ENCODE results near the gene DEPDC1B. TPM values are rescaled to one million over a fixed set of nuclear protein-coding genes. Genes with fewer than 3 reads are reported as not detected.
"Not testable (repeated sequence)": the region's sequence is repeated elsewhere in the genome, so short reads cannot be mapped to it uniquely, and the experiment has no call there.

DEPDC1B gene
- total RNA-seq, 1 donor from 2014 or later = 21.2 TPM

DNA sequence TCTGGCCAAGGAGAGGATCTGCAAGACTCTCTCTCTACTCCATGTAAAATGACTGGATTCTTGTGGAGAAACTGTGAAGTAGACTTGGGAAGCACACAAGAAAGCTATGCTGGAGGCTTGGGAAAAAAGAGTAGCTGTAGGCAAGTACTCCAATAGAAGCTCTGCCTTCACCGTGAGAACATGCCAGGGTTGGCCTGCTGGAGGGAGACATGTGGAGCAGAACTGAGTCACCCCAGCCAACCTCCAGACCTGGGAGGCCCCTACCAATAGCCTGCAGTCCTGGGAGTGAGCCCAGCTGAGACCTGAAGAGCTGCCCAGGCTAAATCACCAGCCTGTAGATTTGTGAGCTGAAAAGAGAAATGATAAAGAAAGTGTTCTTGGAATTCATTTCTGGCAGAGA lies 66.6 kb downstream of the DEPDC1B start:
- Mint-ChIP-seq H3K36me3 (ENCODE audit: low read depth) (peaks cover 42% of the 10 kb centered on the region), H3K4me1 (ENCODE audit: low read depth) (no peaks in the 10 kb centered on the region), H3K27me3 (ENCODE audit: insufficient read depth) (no peaks in the 10 kb centered on the region), H3K9me3 (peaks cover 3% of the 10 kb centered on the region), H3K27ac (no peak overlapping the region), H3K4me3 (no peak overlapping the region)
- intact Hi-C loops (cut with micrococcal nuclease) = no loop called here
- DNase-seq (ENCODE audit: low spot score) = no peak

DNA sequence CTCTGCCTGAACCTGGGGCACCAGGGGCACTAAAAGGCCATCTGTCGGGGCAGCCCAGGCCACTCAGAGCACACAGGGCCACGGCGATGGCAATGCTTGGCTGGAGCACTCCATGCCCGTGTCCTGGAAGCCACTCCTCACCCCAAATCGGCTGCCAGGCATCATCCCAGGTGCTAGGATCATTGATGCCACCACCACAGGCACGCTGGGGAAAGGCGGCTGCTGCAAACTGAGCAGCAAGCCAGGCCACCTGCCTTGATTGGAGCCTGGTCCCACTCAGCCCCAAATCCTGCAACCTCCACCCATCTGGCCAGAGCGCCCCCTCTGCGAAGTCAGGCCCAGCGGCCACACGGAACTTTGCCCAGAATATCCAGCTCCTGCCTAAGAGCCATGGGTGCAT lies 67.8 kb downstream of the DEPDC1B start:
- H3K9me3 Mint-ChIP-seq = peaks cover 3% of the 10 kb centered on the region
- DNase-seq (ENCODE audit: low spot score) = no peak
- H3K27ac Mint-ChIP-seq = no peak overlapping the region
- intact Hi-C loops (cut with micrococcal nuclease) = no loop called here
- no peaks in the 10 kb centered on the region for H3K4me1 Mint-ChIP-seq (ENCODE audit: low read depth)
- no peak overlapping the region for H3K4me3 Mint-ChIP-seq
- H3K27me3 Mint-ChIP-seq (ENCODE audit: insufficient read depth) = no peaks in the 10 kb centered on the region
- peaks cover 37% of the 10 kb centered on the region for H3K36me3 Mint-ChIP-seq (ENCODE audit: low read depth)

DNA sequence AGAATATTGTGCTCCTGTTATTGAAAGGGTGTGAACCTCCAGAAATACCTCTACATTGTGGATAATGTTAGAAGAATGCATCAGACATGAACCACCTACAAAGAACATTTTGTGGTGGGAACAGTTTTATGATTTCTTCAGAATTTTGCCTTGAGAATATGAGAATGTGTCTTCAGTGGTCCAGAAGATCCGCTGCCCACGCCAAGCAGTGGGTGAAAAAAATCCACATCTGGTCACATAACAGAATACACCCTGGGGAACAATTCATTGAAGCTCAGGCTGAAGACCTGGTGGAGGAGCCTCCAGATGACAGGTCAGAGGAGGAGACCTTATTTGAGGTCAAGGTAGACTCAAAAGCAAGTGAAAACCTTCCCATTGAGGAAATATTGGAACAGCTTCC lies 69.1 kb downstream of the DEPDC1B start:
- H3K9me3 Mint-ChIP-seq = peaks cover under 1% of the 10 kb centered on the region
- no peak overlapping the region for H3K27ac Mint-ChIP-seq

DNA sequence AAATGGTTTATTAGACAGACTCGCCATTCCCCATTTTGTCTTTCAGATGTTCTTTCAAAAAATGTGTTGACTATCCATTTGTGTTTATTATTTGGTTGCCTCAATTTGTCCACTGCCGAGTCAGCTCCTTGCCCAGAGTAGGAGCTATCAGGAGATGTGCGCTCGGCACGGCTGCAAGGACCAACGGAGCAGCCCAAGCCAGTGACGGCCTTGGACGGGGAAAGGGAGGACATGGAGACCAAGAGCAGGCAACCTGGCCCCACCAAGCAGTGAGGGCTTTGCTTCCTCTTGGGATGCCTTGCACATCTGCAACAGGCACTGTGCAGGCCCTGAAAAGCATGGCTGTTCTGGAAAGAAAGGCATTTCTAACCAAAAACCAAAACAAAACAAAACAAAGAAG lies 69.8 kb downstream of the DEPDC1B start:
- no peaks in the 10 kb centered on the region for H3K27me3 Mint-ChIP-seq (ENCODE audit: insufficient read depth)
- peaks cover 34% of the 10 kb centered on the region for H3K36me3 Mint-ChIP-seq (ENCODE audit: low read depth)
- no peak overlapping the region for H3K27ac Mint-ChIP-seq
- no peaks in the 10 kb centered on the region for H3K4me1 Mint-ChIP-seq (ENCODE audit: low read depth)
- no peak for DNase-seq (ENCODE audit: low spot score)
- intact Hi-C loops (cut with micrococcal nuclease) = no loop called here
- H3K4me3 Mint-ChIP-seq = no peak overlapping the region
- no peaks in the 10 kb centered on the region for H3K9me3 Mint-ChIP-seq

More for the DNA sequence above, 69.1 kb downstream of the DEPDC1B start:
- no peak for DNase-seq (ENCODE audit: low spot score)
- no peak overlapping the region for H3K4me3 Mint-ChIP-seq
- H3K36me3 Mint-ChIP-seq (ENCODE audit: low read depth) = peaks cover 35% of the 10 kb centered on the region
- intact Hi-C loops (cut with micrococcal nuclease) = no loop called here
- no peaks in the 10 kb centered on the region for H3K27me3 Mint-ChIP-seq (ENCODE audit: insufficient read depth)
- no peaks in the 10 kb centered on the region for H3K4me1 Mint-ChIP-seq (ENCODE audit: low read depth)

DNA sequence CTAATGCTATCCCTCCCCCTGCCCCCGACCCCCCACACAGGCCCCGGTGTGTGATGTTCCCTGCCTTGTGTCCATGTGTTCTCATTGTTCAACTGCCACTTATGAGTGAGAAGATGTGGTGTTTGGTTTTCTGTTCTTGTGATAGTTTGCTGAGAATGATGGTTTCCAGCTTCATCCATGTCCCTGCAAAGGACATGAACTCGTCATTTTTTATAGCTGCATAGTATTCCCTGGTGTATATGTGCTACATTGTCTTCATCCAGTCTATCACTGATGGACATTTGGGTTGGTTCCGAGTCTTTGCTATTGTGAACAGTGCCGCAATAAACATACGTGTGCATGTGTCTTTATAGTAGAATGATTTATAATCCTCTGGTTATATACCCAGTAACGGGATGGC lies 75.1 kb downstream of the DEPDC1B start:
- H3K4me1 Mint-ChIP-seq (ENCODE audit: low read depth); H3K27ac Mint-ChIP-seq; H3K9me3 Mint-ChIP-seq; H3K27me3 Mint-ChIP-seq (ENCODE audit: insufficient read depth); DNase-seq (ENCODE audit: low spot score); H3K4me3 Mint-ChIP-seq; intact Hi-C loops (cut with micrococcal nuclease): not testable (repeated sequence)
- H3K36me3 Mint-ChIP-seq (ENCODE audit: low read depth) = peaks cover 22% of the 10 kb centered on the region

DNA sequence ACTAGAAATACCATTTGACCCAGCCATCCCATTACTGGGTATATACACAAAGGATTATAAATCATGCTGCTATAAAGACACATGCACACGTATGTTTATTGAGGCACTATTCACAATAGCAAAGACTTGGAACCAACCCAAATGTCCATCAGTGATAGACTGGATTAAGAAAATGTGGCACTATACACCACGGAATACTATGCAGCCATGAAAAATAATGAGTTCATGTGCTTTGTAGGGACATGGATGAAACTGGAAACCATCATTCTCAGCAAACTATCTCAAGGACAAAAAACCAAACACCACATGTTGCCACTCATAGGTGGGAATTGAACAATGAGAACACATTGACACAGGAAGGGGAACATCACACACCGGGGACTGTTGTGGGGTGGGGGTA lies 79.2 kb downstream of the DEPDC1B start:
- H3K27ac Mint-ChIP-seq; intact Hi-C loops (cut with micrococcal nuclease); H3K4me3 Mint-ChIP-seq; H3K9me3 Mint-ChIP-seq; H3K4me1 Mint-ChIP-seq (ENCODE audit: low read depth); DNase-seq (ENCODE audit: low spot score); H3K27me3 Mint-ChIP-seq (ENCODE audit: insufficient read depth): not testable (repeated sequence)
- peaks cover 14% of the 10 kb centered on the region for H3K36me3 Mint-ChIP-seq (ENCODE audit: low read depth)

DNA sequence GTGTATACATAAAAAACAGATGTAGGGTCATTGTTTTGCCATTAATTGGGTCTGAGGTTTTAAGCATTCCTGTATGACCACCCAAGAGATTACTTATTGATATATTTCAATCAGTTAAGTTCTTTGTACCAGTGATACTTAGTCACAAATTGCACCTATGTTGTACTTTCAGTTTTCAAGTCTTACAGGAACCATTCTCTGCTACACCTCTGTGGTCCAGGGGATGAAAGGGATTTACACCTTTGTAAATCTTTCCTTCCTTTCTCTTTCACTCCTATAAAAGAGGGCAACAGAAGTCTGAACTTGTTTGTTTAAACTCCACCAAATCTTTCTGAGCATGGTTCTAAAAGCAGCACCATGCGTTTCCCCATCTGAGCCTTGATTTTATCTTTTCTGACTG lies 86.1 kb downstream of the DEPDC1B start:
- DNase-seq (ENCODE audit: low spot score) = no peak
- H3K27me3 Mint-ChIP-seq (ENCODE audit: insufficient read depth) = no peaks in the 10 kb centered on the region
- H3K27ac Mint-ChIP-seq = no peak overlapping the region
- H3K36me3 Mint-ChIP-seq (ENCODE audit: low read depth) = peaks cover 14% of the 10 kb centered on the region
- H3K4me1 Mint-ChIP-seq (ENCODE audit: low read depth) = peaks cover 15% of the 10 kb centered on the region
- no peaks in the 10 kb centered on the region for H3K9me3 Mint-ChIP-seq
- H3K4me3 Mint-ChIP-seq = no peak overlapping the region
- intact Hi-C loops (cut with micrococcal nuclease) = no loop called here

DNA sequence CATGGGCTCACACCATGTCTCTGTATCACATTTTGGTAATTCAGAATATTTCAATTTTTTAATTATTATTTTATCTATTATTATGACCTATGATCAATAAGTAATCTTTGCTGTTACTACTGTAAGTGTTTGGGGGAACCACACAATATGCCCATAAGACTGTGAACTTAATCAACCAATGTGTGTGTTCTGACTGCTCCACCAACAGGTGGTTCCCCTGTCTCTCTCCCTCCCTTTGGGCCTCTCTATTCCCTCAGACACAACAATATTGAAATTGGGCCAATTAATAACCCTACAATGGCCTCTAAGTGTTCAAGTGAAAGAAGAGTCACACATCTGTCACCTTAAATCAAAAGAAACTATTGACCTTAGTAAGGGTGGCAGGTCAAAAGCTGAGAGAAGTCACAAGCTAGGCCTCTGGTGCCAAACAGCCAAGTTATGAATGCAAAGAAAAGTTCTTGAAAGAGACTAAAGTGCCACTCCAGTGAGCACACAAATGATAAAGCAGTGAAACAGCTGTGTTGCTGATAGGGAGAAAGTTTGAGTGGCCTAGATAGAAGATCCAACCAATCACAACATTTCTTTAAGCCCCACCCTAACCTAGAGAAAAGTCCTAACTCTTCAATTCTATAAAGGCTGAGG lies 88.7 kb downstream of the DEPDC1B start:
- DNase-seq (ENCODE audit: low spot score) = no peak
- no peak overlapping the region for H3K4me3 Mint-ChIP-seq
- no peak overlapping the region for H3K27ac Mint-ChIP-seq
- intact Hi-C loops (cut with micrococcal nuclease) = no loop called here
- H3K36me3 Mint-ChIP-seq (ENCODE audit: low read depth) = peaks cover 11% of the 10 kb centered on the region
- no peaks in the 10 kb centered on the region for H3K27me3 Mint-ChIP-seq (ENCODE audit: insufficient read depth)
- peaks cover 15% of the 10 kb centered on the region for H3K4me1 Mint-ChIP-seq (ENCODE audit: low read depth)
- no peaks in the 10 kb centered on the region for H3K9me3 Mint-ChIP-seq

DNA sequence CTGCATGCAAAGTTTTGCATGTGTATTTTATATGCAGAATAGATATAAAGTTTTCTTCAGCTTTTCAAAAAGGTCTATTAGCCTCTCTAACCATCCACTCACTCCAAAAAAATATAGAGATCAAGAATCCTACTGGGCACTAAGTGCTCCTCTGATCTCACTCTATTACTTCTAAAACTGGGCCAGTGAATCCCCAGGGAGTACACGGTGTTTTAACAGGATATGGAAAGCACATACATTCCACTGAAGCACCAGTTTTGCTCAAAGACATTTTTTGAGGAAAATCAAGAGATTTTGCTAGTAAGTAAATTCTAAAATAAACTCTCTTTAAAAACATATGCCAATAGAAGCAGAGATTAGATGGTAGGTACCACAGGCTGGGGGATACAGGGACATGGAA lies 95.2 kb downstream of the DEPDC1B start:
- Mint-ChIP-seq H3K4me1 (ENCODE audit: low read depth) (no peaks in the 10 kb centered on the region), H3K4me3 (no peak overlapping the region), H3K27ac (no peak overlapping the region), H3K9me3 (no peaks in the 10 kb centered on the region), H3K27me3 (ENCODE audit: insufficient read depth) (no peaks in the 10 kb centered on the region), H3K36me3 (ENCODE audit: low read depth) (peaks cover 10% of the 10 kb centered on the region)
- no peak for DNase-seq (ENCODE audit: low spot score)
- intact Hi-C loops (cut with micrococcal nuclease) = no loop called here

DNA sequence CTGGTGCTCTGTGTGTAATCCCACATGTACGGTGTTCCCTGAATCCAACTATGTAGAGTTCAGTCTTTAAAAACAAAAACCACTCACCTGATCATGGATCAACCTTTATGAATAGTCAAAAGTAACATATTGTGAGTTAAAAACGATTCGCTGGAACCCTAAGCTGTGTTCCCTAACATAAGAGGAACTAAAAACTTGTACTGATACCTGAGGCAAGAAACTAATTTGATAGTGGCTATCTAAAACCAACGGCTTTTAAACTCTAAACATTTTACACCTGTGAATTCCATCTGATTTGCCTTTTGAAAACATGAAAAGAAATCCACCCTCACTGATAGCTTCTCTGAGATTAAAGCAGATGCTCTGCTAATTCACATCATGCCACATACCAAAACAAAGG lies 101.5 kb downstream of the DEPDC1B start:
- Mint-ChIP-seq H3K27me3 (ENCODE audit: insufficient read depth) (no peaks in the 10 kb centered on the region), H3K4me3 (no peak overlapping the region), H3K9me3 (no peaks in the 10 kb centered on the region), H3K36me3 (ENCODE audit: low read depth) (peaks cover 17% of the 10 kb centered on the region), H3K27ac (no peak overlapping the region), H3K4me1 (ENCODE audit: low read depth) (peaks cover 26% of the 10 kb centered on the region)
- DNase-seq (ENCODE audit: low spot score) = no peak
- intact Hi-C loops (cut with micrococcal nuclease) = no loop called here

DNA sequence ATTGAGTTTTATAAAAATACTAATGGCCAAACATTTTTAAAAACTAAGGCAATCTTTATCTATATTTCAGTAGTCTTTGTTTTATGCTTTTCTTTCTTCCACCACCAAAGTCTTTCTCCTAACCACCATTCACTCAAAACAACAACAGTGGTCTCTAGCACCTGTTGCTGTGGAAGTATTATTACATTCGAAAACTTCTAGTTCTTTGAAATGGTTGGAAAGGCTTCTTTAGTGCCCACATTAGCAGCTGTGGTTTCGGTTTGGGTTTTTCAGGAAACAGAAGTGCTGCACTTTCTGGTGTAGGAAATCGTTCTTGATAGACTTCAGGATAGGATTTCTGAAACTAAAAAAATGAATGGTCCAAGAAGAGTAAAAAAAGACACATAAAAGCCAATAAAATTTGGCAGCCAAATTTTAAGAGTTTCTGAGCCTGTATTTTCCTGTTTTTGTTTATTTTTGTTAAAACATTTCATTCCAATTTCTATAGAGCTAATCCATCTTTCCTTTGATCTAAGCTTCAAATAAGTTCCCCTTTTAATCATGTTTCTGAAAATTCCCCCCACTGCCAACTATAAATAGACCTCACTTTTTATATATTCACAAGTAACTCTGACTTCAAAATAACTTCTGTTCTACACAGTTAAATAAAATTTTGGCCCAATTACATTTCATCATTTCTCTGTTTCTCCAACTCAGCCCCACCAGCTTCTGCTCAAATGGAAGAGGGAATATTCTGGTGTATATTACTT lies 102.2 kb downstream of the DEPDC1B start:
- H3K4me3 Mint-ChIP-seq = peak overlapping the region; percentile 17
- H3K9me3 Mint-ChIP-seq = no peaks in the 10 kb centered on the region
- intact Hi-C loops (cut with micrococcal nuclease) = no loop called here
- DNase-seq (ENCODE audit: low spot score) = peak; percentile 11
- peaks cover 26% of the 10 kb centered on the region for H3K4me1 Mint-ChIP-seq (ENCODE audit: low read depth)
- H3K27ac Mint-ChIP-seq = no peak overlapping the region
- H3K36me3 Mint-ChIP-seq (ENCODE audit: low read depth) = peaks cover 17% of the 10 kb centered on the region
- H3K27me3 Mint-ChIP-seq (ENCODE audit: insufficient read depth) = no peaks in the 10 kb centered on the region

DNA sequence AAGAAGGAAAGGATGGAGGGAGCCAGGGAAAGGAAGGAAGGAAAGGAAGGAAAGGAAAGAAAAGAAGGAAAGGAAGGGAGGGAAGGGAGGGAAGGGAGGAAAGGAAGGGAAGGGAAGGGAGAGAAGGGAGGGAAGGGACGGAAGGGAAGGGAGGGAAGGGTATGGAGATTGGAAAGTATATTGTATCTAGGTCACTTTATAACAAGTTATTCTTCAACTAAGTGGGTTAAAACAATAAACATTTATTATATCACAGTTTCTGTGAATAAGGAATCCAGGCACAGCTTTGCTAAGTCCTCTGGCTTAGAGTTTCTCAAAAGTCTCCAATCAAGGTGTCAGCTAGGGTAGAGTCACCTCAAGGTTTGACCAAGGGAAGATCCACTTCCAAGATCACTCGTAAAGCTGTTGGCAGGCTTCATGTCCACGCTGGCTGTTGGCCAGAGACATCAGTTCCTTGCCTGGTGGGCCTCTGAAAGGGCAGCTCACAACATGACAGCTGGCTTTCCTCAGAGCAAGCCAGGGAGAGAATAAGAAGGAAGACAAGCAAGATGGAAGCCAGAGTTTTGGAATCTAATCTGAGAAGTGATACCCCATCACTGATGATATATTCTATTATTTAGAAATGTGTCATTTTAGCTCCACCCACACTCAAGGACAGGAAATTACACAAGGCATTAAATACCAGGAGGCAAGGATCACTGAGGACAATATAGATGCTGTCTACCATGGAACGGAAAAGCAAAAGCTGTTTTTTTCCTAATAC lies 105.1 kb downstream of the DEPDC1B start:
- no peak overlapping the region for H3K27ac Mint-ChIP-seq
- no peak for DNase-seq (ENCODE audit: low spot score)
- H3K9me3 Mint-ChIP-seq = no peaks in the 10 kb centered on the region
- peaks cover 26% of the 10 kb centered on the region for H3K4me1 Mint-ChIP-seq (ENCODE audit: low read depth)
- intact Hi-C loops (cut with micrococcal nuclease) = no loop called here
- peaks cover 13% of the 10 kb centered on the region for H3K36me3 Mint-ChIP-seq (ENCODE audit: low read depth)
- H3K27me3 Mint-ChIP-seq (ENCODE audit: insufficient read depth) = no peaks in the 10 kb centered on the region
- no peak overlapping the region for H3K4me3 Mint-ChIP-seq

DNA sequence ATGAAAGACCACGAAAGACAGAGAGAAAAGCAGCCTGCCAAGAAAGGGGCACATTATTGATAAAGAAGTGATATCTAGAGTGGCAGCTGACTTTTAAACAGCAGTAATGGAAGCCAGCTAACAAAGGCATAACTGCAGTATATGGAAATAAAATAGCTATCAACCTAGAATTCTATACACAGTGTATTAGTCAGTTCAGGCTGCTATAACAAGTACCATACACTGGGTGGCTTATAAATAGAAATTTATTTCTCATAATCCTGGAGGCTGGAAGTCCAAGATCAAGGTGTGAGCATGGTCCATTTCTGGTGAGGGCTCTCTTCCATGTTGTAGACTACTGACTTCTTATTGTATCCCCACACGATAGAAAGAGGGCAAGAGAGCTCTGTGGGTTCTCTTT lies 109.8 kb downstream of the DEPDC1B start:
- Mint-ChIP-seq H3K4me3 (no peak overlapping the region), H3K4me1 (ENCODE audit: low read depth) (no peaks in the 10 kb centered on the region), H3K9me3 (no peaks in the 10 kb centered on the region), H3K36me3 (ENCODE audit: low read depth) (peaks cover 7% of the 10 kb centered on the region), H3K27ac (no peak overlapping the region), H3K27me3 (ENCODE audit: insufficient read depth) (no peaks in the 10 kb centered on the region)
- intact Hi-C loops (cut with micrococcal nuclease) = no loop called here
- no peak for DNase-seq (ENCODE audit: low spot score)

Measured in activated T-helper 1 cell treated with anti-CD3 and anti-CD28 coated beads, Interleukin-12 subunit alpha, Interleukin-12 subunit beta, Interleukin-2, Interleukin-4 antibody, amounts not matched to agents 30 ng/mL and 10 ng/mL and 1 ng/mL, durations not matched to agents 14 hours and 24 hours and 36 hours (primary cell).